GM23338 (cell line): ENCODE measurements around the gene SHISA7. TPM values are rescaled to one million over a fixed set of nuclear protein-coding genes. Genes with fewer than 3 reads are reported as not detected.

Experiments
- ATAC-seq: fragments of 200-7000 bp; cut with Tn5 transposase; 3 replicates; pipeline ENCODE4 v1.9.1; 2020
- DNase-seq: peaks from one replicate; pipeline ENCODE4 v3.0.0-alpha.2; 2015; ENCODE audit warnings: low spot score
- H2AFZ ChIP-seq: fragments of 200-600 bp; sonication (generic); 2 replicates; pipeline ENCODE4 v1.8.0; 2016; ENCODE audit warnings: antibody characterized with exemption, mild to moderate bottlenecking, moderate library complexity
- H3F3A ChIP-seq: fragments of 200-600 bp; sonication (generic); replicated peaks from 2 replicates; pipeline ENCODE4 v1.8.0; 2017; ENCODE audit warnings: antibody characterized with exemption, mixed run types, low read depth
- H3K27ac ChIP-seq: fragments of 200-600 bp; sonication (generic); 2 replicates; pipeline ENCODE4 v1.6.1; 2016; ENCODE audit warnings: low read depth
- H3K27me3 ChIP-seq: fragments of 200-600 bp; sonication (generic); 2 replicates; pipeline ENCODE4 v1.8.0; 2016; ENCODE audit warnings: mild to moderate bottlenecking, mixed run types, moderate library complexity; ENCODE audit not compliant: insufficient read depth
- H3K36me3 ChIP-seq: fragments of 200-600 bp; sonication (generic); 2 replicates; pipeline ENCODE4 v1.8.0; 2016; ENCODE audit warnings: mild to moderate bottlenecking; ENCODE audit not compliant: insufficient read depth
- H3K4me1 ChIP-seq: fragments of 200-600 bp; sonication (generic); 2 replicates; pipeline ENCODE4 v1.8.0; 2016; ENCODE audit warnings: mild to moderate bottlenecking, moderate library complexity; ENCODE audit not compliant: insufficient read depth
- H3K4me2 ChIP-seq: fragments of 200-600 bp; sonication (generic); 2 replicates; pipeline ENCODE4 v1.7.1; 2017; ENCODE audit warnings: mixed run types
- H3K4me3 ChIP-seq: fragments of 200-600 bp; sonication (generic); 2 replicates; pipeline ENCODE4 v1.6.1; 2016; ENCODE audit warnings: mixed run types
- H3K79me2 ChIP-seq: fragments of 200-600 bp; sonication (generic); replicated peaks from 2 replicates; pipeline ENCODE4 v1.8.0; 2017; ENCODE audit warnings: mild to moderate bottlenecking; ENCODE audit not compliant: insufficient read depth
- H3K9me2 ChIP-seq: fragments of 200-600 bp; sonication (generic); 2 replicates; pipeline ENCODE4 v1.8.0; 2017; ENCODE audit not compliant: insufficient read depth
- H4K20me1 ChIP-seq: fragments of 200-600 bp; sonication (generic); replicated peaks from 2 replicates; pipeline ENCODE4 v1.8.0; 2017; ENCODE audit warnings: mild to moderate bottlenecking; ENCODE audit not compliant: insufficient read depth
- H3K27ac Mint-ChIP-seq: 2 replicates; pipeline ENCODE4 v1.8.0; 2020; ENCODE audit warnings: inconsistent platforms, mild to moderate bottlenecking, moderate library complexity, mixed read lengths
- H3K27me3 Mint-ChIP-seq: 3 replicates; pipeline ENCODE4 v1.8.0; 2022; ENCODE audit warnings: low read depth, mild to moderate bottlenecking, moderate library complexity, mixed read lengths, inconsistent platforms; ENCODE audit not compliant: insufficient read depth, poor library complexity
- H3K36me3 Mint-ChIP-seq: 3 replicates; pipeline ENCODE4 v1.8.0; 2021; ENCODE audit warnings: low read depth, mild to moderate bottlenecking, inconsistent platforms, moderate library complexity, mixed read lengths
- H3K4me1 Mint-ChIP-seq: 3 replicates; pipeline ENCODE4 v1.8.0; 2020; ENCODE audit warnings: mild to moderate bottlenecking, inconsistent platforms, mixed read lengths
- H3K4me3 Mint-ChIP-seq: 3 replicates; pipeline ENCODE4 v1.8.0; 2021; ENCODE audit warnings: moderate library complexity, mild to moderate bottlenecking, inconsistent platforms, mixed read lengths
- H3K9me3 Mint-ChIP-seq: 3 replicates; pipeline ENCODE4 v1.8.0; 2020; ENCODE audit warnings: moderate library complexity, mild to moderate bottlenecking, inconsistent platforms, mixed read lengths
- JUNB ChIP-seq: IDR thresholded peaks from one replicate; pipeline ENCODE4 v1.6.1; 2016; ENCODE audit warnings: antibody characterized with exemption; ENCODE audit not compliant: unreplicated experiment
- POLR2AphosphoS5 ChIP-seq: IDR thresholded peaks from 2 replicates; pipeline ENCODE4 v1.6.1; 2016; ENCODE audit warnings: antibody characterized with exemption, low read depth
- polyA plus RNA-seq: library from polyadenylated mRNA; unstranded; fragments of >200 nt; fragmentation: Nextera tagmentation; extraction: Ambion mirVana; gene quantifications from 2 replicates; pipeline ENCODE4 v1.2.1, GENCODE V29; 2016
- total RNA-seq: library from RNA; depleted of rRNA; stranded (reverse); fragments of >200 nt; shearing (Covaris generic); gene quantifications from 2 replicates; pipeline ENCODE4 v1.2.3, GENCODE V29; 2014
- TF ChIP-seq, protein P1 (sequence below): IDR thresholded peaks from one replicate; pipeline ENCODE4 v1.6.1; 2018; ENCODE audit warnings: antibody characterized with exemption; ENCODE audit not compliant: unreplicated experiment
- TF ChIP-seq, protein P2 (sequence below), 2 experiments: fragments of 200-600 bp in 1 of 2; sonication (generic) in 1 of 2; conservative IDR thresholded peaks; 2 replicates each; pipeline versions ENCODE4 v1.5.1 to v1.6.1; 2016 to 2017; ENCODE audit warnings: antibody characterized with exemption in 2 of 2, low read depth in 2 of 2, mild to moderate bottlenecking in 2 of 2, moderate library complexity in 1 of 2

The SHISA7 gene
- total and polyA plus RNA-seq, 2 experiments from 2014 or later, result 0.32 to 1.4 TPM

DNA sequence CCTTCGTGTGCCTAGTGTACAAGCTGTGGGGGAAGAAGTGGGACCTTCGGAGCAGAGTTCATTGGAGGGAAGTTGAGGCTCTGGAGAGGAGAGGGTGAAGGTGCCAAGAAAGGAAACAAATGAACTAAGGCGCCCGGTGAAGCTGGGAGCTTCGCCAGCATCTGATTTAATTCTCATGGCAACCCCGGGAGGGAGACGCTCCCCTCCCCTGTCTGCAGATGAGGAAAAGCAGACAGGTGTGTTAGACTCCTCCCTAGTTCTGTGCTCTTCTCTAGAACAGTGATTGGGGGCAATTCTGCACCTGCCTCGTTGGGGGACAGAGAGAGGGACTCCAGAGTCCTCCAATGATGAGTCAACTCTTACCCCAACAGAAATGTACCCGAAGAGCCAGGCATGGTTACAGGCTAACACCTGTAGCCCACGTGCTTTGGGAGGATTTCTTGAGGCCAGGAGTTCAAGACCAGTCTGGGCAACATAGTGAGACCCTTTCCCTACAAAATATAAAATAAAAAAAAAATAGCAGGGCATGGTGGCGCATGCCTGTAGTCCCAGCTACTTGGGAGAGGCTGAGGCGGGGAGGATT is 49.4 kb upstream of the SHISA7 start (continued):
- TF ChIP-seq, protein P1, sequence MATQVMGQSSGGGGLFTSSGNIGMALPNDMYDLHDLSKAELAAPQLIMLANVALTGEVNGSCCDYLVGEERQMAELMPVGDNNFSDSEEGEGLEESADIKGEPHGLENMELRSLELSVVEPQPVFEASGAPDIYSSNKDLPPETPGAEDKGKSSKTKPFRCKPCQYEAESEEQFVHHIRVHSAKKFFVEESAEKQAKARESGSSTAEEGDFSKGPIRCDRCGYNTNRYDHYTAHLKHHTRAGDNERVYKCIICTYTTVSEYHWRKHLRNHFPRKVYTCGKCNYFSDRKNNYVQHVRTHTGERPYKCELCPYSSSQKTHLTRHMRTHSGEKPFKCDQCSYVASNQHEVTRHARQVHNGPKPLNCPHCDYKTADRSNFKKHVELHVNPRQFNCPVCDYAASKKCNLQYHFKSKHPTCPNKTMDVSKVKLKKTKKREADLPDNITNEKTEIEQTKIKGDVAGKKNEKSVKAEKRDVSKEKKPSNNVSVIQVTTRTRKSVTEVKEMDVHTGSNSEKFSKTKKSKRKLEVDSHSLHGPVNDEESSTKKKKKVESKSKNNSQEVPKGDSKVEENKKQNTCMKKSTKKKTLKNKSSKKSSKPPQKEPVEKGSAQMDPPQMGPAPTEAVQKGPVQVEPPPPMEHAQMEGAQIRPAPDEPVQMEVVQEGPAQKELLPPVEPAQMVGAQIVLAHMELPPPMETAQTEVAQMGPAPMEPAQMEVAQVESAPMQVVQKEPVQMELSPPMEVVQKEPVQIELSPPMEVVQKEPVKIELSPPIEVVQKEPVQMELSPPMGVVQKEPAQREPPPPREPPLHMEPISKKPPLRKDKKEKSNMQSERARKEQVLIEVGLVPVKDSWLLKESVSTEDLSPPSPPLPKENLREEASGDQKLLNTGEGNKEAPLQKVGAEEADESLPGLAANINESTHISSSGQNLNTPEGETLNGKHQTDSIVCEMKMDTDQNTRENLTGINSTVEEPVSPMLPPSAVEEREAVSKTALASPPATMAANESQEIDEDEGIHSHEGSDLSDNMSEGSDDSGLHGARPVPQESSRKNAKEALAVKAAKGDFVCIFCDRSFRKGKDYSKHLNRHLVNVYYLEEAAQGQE, result no peak
- TF ChIP-seq POLR2AphosphoS5, result no peak

DNA sequence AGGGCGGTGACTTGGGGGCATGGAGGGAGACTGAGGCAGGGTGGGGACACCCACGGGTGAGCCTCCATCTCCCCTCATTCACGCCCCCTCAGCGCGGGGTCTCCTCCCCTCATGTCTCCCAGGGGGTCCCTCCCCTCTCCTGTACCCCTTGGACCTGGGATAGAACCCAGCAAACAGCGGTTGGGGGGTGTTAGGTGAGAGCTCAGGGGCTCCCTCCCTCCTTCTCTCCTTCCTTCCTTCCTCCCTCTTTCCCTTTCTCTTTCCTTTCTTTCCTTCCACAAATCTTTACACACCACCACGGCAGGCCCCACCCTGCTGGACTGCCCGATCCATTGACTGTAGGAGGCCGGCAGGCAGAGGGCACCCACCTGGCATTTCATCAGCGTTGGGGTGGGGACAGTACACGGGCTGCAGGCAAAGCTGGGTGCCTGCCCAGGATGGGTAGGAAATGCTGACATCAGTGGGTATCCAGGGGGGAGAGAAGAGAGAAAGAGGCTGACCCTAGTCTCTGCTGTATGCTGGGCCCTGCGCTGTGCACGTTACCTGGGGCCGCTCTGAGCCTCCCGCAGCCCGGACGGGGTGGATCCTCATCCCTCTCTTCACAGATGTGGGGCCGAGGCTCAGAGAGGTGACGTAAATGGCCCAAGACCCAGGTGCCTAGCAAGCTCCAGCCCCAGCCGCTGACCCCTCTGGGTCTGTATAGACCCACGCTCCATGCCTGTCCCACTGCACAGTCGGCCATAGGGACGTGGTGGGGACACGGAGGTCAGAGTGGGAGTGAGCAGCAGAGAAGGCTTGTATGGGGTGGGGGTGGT is 48.7 kb upstream of the SHISA7 start:
- Mint-ChIP-seq H3K4me3 (no peak overlapping the region; the same call in 2 of the 3 replicates), H3K9me3 (no peaks in the 10 kb centered on the region; the same call in 2 of the 3 replicates), H3K4me1 (peaks cover 30% of the 10 kb centered on the region), H3K27me3 (peaks cover 11% of the 10 kb centered on the region), H3K36me3 (no peaks in the 10 kb centered on the region), H3K27ac (no peak overlapping the region)
- Histone ChIP-seq H3K4me1 (peaks cover 17% of the 10 kb centered on the region; the same call in 1 of the 2 replicates), H3K27ac (no peak overlapping the region), H3K36me3 (no peaks in the 10 kb centered on the region), H2AFZ (no peak overlapping the region), H3K9me2 (no peaks in the 10 kb centered on the region), H4K20me1 (no peaks in the 10 kb centered on the region), H3F3A (peaks cover 10% of the 10 kb centered on the region), H3K4me3 (no peak overlapping the region), H3K27me3 (no peaks in the 10 kb centered on the region), H3K79me2 (no peaks in the 10 kb centered on the region), H3K4me2 (no peak overlapping the region)
- no peak for ATAC-seq
- no peak for DNase-seq
- TF ChIP-seq, protein P2, sequence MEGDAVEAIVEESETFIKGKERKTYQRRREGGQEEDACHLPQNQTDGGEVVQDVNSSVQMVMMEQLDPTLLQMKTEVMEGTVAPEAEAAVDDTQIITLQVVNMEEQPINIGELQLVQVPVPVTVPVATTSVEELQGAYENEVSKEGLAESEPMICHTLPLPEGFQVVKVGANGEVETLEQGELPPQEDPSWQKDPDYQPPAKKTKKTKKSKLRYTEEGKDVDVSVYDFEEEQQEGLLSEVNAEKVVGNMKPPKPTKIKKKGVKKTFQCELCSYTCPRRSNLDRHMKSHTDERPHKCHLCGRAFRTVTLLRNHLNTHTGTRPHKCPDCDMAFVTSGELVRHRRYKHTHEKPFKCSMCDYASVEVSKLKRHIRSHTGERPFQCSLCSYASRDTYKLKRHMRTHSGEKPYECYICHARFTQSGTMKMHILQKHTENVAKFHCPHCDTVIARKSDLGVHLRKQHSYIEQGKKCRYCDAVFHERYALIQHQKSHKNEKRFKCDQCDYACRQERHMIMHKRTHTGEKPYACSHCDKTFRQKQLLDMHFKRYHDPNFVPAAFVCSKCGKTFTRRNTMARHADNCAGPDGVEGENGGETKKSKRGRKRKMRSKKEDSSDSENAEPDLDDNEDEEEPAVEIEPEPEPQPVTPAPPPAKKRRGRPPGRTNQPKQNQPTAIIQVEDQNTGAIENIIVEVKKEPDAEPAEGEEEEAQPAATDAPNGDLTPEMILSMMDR (conservative IDR thresholded peaks at IDR 0.05; ENCODE audit: low read depth in 2 of 2), result no peak
- TF ChIP-seq JUNB, result no peak
